Adrenal gland (tissue), 12 donors: ENCODE measurements around the gene SCAPER. TPM values are rescaled to one million over a fixed set of nuclear protein-coding genes. Genes with fewer than 3 reads are reported as not detected.
"Not testable (repeated sequence)": the region's sequence is repeated elsewhere in the genome, so short reads cannot be mapped to it uniquely, and the experiment has no call there.

Source experiments
- DNase-seq, 7 donors: peaks; one replicate each; pipeline ENCODE4 v3.0.0-alpha.2; 2019 to 2020
- H3K27ac ChIP-seq, 5 donors: fragments of 200-600 bp; sonication (generic) in 4 of 5; 1 replicate in 3 of 5; 2 replicates in 2 of 5; pipeline versions ENCODE4 v1.5.1 to v1.8.0; 2016 to 2020; ENCODE audit warnings: mild to moderate bottlenecking in 1 of 5
- H3K27me3 ChIP-seq: fragments of 200-600 bp; 2 replicates; pipeline ENCODE4 v1.8.0; 2021
- H3K36me3 ChIP-seq, 2 donors: fragments of 200-600 bp; replicated peaks in 1 of 2; 1 replicate in 1 of 2; 2 replicates in 1 of 2; pipeline versions ENCODE4 v1.5.1 to v1.8.0; 2018 to 2022
- H3K4me1 ChIP-seq, 2 donors: fragments of 200-600 bp; replicated peaks in 1 of 2; 1 replicate in 1 of 2; 2 replicates in 1 of 2; pipeline versions ENCODE4 v1.5.1 to v1.8.0; 2018 to 2021
- H3K4me3 ChIP-seq, 4 donors: fragments of 200-600 bp; sonication (generic) in 3 of 4; one replicate each; pipeline ENCODE4 v1.5.1; 2016 to 2018
- H3K9me3 ChIP-seq, 3 donors: fragments of 200-600 bp; sonication (generic) in 1 of 3; replicated peaks in 1 of 3; 1 replicate in 2 of 3; 2 replicates in 1 of 3; pipeline versions ENCODE4 v1.5.1 to v1.8.0; 2016 to 2021
- CTCF ChIP-seq, 6 experiments: fragments of 450-650 bp in 4 of 6; fragments of 200-600 bp in 2 of 6; sonication (generic) in 1 of 6; IDR thresholded peaks; 1 replicate in 5 of 6; 2 replicates in 1 of 6; pipeline versions ENCODE4 v1.5.1 to v1.8.0; 2016 to 2021; ENCODE audit warnings: antibody characterized with exemption in 6 of 6, mild to moderate bottlenecking in 2 of 6, moderate library complexity in 1 of 6
- POLR2A ChIP-seq, 2 donors: fragments of 450-650 bp; IDR thresholded peaks; one replicate each; pipeline ENCODE4 v1.6.1; 2017; ENCODE audit warnings: antibody characterized with exemption in 2 of 2, mild to moderate bottlenecking in 2 of 2, moderate library complexity in 1 of 2
- WGBS, 4 donors: extraction: QIAGEN DNeasy Blood & Tissue Kit in 2 of 4; methylation state at CpG; one replicate each; pipeline versions ENCODE4 v1.1.5 to v1.1.7; 2013 to 2017; 5-methylcytosine and 5-hydroxymethylcytosine counted together
- intact Hi-C, 2 donors: fragments of 100-400 bp; cut with DNase I; formaldehyde crosslinking; loops; one replicate each; pipeline versions ENCODE4 v1.14.1 to v1.15.0; 2022 to 2023
- microRNA-seq, 3 donors: library from miRNA; unstranded; fragments of <30 nt; microRNA quantifications; one replicate each; pipeline ENCODE4, GENCODE V29; 2017 to 2020
- polyA plus RNA-seq, 3 donors: library from polyadenylated mRNA; stranded (reverse); fragments of 200-250 nt in 2 of 3; fragments of 350-450 nt in 1 of 3; fragmentation: Illumina TruSeq in 1 of 3; extraction: RNeasy Lipid Tissue Mini Kit (QIAGEN cat#74804) in 1 of 3; gene quantifications; one replicate each; pipeline ENCODE4 v1.2.3, GENCODE V29; 2013 to 2014
- small RNA-seq, 2 donors: library from RNA; depleted of rRNA; stranded (forward); fragments of <200 nt; gene quantifications; one replicate each; pipeline ENCODE3, GENCODE V24; 2016
- total RNA-seq, 9 donors: library from RNA; depleted of rRNA in 4 of 9; stranded (reverse); fragments of >200 nt in 4 of 9; fragments of 120-200 nt in 1 of 9; fragmentation: NEBNext Ultra II Directional in 1 of 9; extraction: Animal tissue kit (Norgen Biotek cat#: 25700) in 1 of 9; gene quantifications; one replicate each; pipeline versions ENCODE4 v1.1.0 to v1.2.4, GENCODE V29; 2013 to 2023
- donor health status: healthy with polysubstance abuse.
- donor health status: Bipolar disorder and iron deficiency.
- donor health status: DM: yes; HTN: yes; CAD: no.
- donor health status: DM: no; HTN: no; CAD: no.
- donor health status: DM: no; HTN: no; CAD: no.
- donor health status: DM: yes; HTN: yes; CAD: no.

The SCAPER gene
- total and polyA plus RNA-seq, 12 donors: 3.9 to 95.3 (median 24.1) TPM

DNA sequence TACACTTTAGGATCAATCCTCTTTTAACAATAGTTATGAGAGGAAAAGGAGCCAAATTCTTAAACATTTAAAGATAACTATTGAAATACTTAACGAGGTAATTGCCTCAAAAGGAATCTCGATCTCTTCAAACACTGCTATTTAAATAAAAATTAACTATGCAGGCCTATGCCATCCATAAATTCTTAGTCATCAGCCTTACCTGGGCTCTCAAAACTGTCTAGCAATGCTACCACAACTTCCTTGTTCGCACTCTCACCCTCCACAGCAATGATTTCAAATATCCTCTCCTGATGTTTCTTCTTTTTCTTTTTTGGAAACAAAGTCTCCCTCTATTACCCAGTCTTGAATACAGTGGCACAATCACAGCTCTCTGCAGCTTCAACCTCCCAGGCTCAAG is 606.2 kb downstream of the SCAPER start:
- Histone ChIP-seq H3K9me3 (no peaks in the 10 kb centered on the region), H3K4me3 (no peak overlapping the region), H3K4me1 (peaks cover 0 to 14% of the 10 kb centered on the region in 2 donors), H3K27ac (no peak overlapping the region), H3K27me3 (no peaks in the 10 kb centered on the region), H3K36me3 (no peaks in the 10 kb centered on the region)
- intact Hi-C loops: no loop called here
- TF ChIP-seq CTCF (IDR thresholded peaks at IDR 0.05) (no peak), POLR2A (IDR thresholded peaks at IDR 0.05) (no peak)
- no peak for DNase-seq
- WGBS, 4 donors: 82 to 88% (median 86%) methylated on average over 3 of the region's 3 CpGs

DNA sequence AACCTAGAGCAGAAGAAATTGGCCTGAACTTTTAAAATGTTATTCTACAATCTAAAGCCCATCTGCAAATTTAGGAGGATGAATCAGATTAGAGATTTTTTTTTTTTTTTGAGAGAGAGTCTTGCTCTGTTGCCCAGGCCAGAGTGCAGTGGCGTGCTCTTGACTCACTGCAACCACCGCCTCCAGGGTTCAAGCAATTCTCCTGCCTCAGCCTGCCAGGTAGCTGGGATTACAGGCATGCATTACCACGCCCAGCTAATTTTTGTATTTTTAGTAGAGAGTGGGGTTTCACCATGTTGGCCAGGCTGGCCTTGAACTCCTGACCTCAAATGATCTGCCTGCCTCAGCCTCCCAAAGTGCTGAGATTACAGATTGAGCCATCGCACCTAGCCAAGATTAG is 607.2 kb downstream of the SCAPER start:
- H3K27me3 ChIP-seq, H3K9me3 ChIP-seq, DNase-seq, H3K27ac ChIP-seq, intact Hi-C loops, H3K36me3 ChIP-seq, H3K4me3 ChIP-seq: not testable (repeated sequence)
- peaks cover 0 to 24% of the 10 kb centered on the region in 2 donors for H3K4me1 ChIP-seq
- WGBS, 4 donors: 94 to 100% (median 97%) methylated on average over 4 of the region's 4 CpGs

Small RNA genes lying within 50 kb of the gene (microRNA-seq; reads per million reads assigned to microRNA genes)
- 0 reads per million in 3 donors for gene MIR3713

Small RNA genes lying within 50 kb of the gene (small RNA-seq; reads per million reads assigned to genes)
- gene AC090751.1 (0 reads per million in 2 donors), gene MIR3713 (0 reads per million in 2 donors)

Other genes starting within 250 kb of the SCAPER start
- 10 to 100 TPM; 15.5 to 40.2 (median 31.2) TPM for gene RCN2, start 26.4 kb upstream of the SCAPER start, total RNA-seq
- gene RCN2, start 26.4 kb upstream of the SCAPER start, polyA plus RNA-seq: 10 to 100 TPM in 2 of 3 donors, 1 to 10 TPM in 1; 9.7 to 58.6 (median 12.9) TPM
- gene PSTPIP1, start 89.8 kb upstream of the SCAPER start, total RNA-seq: 10 to 100 TPM in 6 of 9 donors, 1 to 10 TPM in 3; 8.6 to 16.0 (median 11.1) TPM
- gene PSTPIP1, start 89.8 kb upstream of the SCAPER start, polyA plus RNA-seq: 10 to 100 TPM in 2 of 3 donors, 1 to 10 TPM in 1; 1.4 to 31.5 (median 16.7) TPM
- gene TSPAN3, start 165.8 kb upstream of the SCAPER start, total RNA-seq: 100 to 1,000 TPM; 181 to 464 (median 257) TPM
- gene TSPAN3, start 165.8 kb upstream of the SCAPER start, polyA plus RNA-seq: 100 to 1,000 TPM; 129 to 256 (median 202) TPM